ENCODE measurements around the gene HIGD2B. TPM values are rescaled to one million over a fixed set of nuclear protein-coding genes. Genes with fewer than 3 reads are reported as not detected.
A peak's percentile ranks its signal among the peaks of the same experiment; 100 is the strongest.
"Not testable (repeated sequence)": the region's sequence is repeated elsewhere in the genome, so short reads cannot be mapped to it uniquely, and the experiment has no call there.

The HIGD2B gene
- polyA plus RNA-seq, 1 experiment, result not detected

GRCh38 chr15:72724028-72724427 is 38.0 kb upstream of the HIGD2B start:
- ChIA-PET POLR2A (no interaction called here), CTCF (interaction anchor here (0.9 to 4.1 kb wide), 5 partner anchors 7 to 358 kb away, joined by 3 to 39 read pairs (median 16); no protein-coding TSS in a partner anchor)
- no peak for DNase-seq (ENCODE audit: low read depth)
- no peak for TF ChIP-seq CTCF (IDR thresholded peaks at IDR 0.05; ENCODE audit: insufficient read depth, low read depth, low read length)
- Histone ChIP-seq H3K4me3 (ENCODE audit: low read depth, low read length) (no peak overlapping the region), H3K27me3 (ENCODE audit: control insufficient read depth, insufficient read depth, low read length) (no peaks in the 10 kb centered on the region), H3K36me3 (ENCODE audit: control insufficient read depth, insufficient read depth, low read length) (no peaks in the 10 kb centered on the region; the same call in none of the 2 replicates)

GRCh38 chr15:72722071-72722696 is 36.2 kb upstream of the HIGD2B start:
- Histone ChIP-seq H3K36me3 (ENCODE audit: control insufficient read depth, insufficient read depth, low read length) (no peaks in the 10 kb centered on the region; the same call in none of the 2 replicates), H3K4me3 (ENCODE audit: low read depth, low read length) (no peak overlapping the region), H3K27me3 (ENCODE audit: control insufficient read depth, insufficient read depth, low read length) (no peaks in the 10 kb centered on the region)
- ChIA-PET CTCF (interaction anchor here (0.5 to 4.1 kb wide), 27 partner anchors 8 to 552 kb away, joined by 3 to 39 read pairs (median 4); partner anchors contain the start of genes BBS4 and HIGD2B), POLR2A (no interaction called here)
- DNase-seq (ENCODE audit: low read depth), result no peak
- peak; percentile 78 for TF ChIP-seq CTCF (IDR thresholded peaks at IDR 0.05; ENCODE audit: insufficient read depth, low read depth, low read length)

GRCh38 chr15:72708551-72709303 is 22.7 kb upstream of the HIGD2B start:
- H3K4me3 ChIP-seq (ENCODE audit: low read depth, low read length); POLR2A ChIA-PET; DNase-seq (ENCODE audit: low read depth); H3K36me3 ChIP-seq (ENCODE audit: control insufficient read depth, insufficient read depth, low read length); CTCF ChIA-PET; H3K27me3 ChIP-seq (ENCODE audit: control insufficient read depth, insufficient read depth, low read length): not testable (repeated sequence)

- POLR2A ChIA-PET, result no interaction called here
- Histone ChIP-seq H3K4me3 (ENCODE audit: low read depth, low read length) (no peak overlapping the region), H3K36me3 (ENCODE audit: control insufficient read depth, insufficient read depth, low read length) (no peaks in the 10 kb centered on the region), H3K27me3 (ENCODE audit: control insufficient read depth, insufficient read depth, low read length) (no peaks in the 10 kb centered on the region)
- TF ChIP-seq CTCF (IDR thresholded peaks at IDR 0.05; ENCODE audit: insufficient read depth, low read depth, low read length), result no peak
- DNase-seq (ENCODE audit: low read depth), result no peak
- CTCF ChIA-PET, result interaction anchor here (0.7 to 1.5 kb wide), 5 partner anchors 9 to 106 kb away, joined by 3 to 7 read pairs (median 3); partner anchors contain the start of genes BBS4 and HIGD2B
Measured at GRCh38 chr15:72706266-72706665, 20.3 kb upstream of the HIGD2B start.

GRCh38 chr15:72700076-72700475 is 14.1 kb upstream of the HIGD2B start:
- Histone ChIP-seq H3K36me3 (ENCODE audit: control insufficient read depth, insufficient read depth, low read length) (no peaks in the 10 kb centered on the region), H3K4me3 (ENCODE audit: low read depth, low read length) (no peak overlapping the region), H3K27me3 (ENCODE audit: control insufficient read depth, insufficient read depth, low read length) (no peaks in the 10 kb centered on the region)
- no peak for TF ChIP-seq CTCF (IDR thresholded peaks at IDR 0.05; ENCODE audit: insufficient read depth, low read depth, low read length)
- CTCF ChIA-PET, result interaction anchor here (0.8 kb wide), 1 partner anchor 283 kb away, joined by 3 read pairs; no protein-coding TSS in a partner anchor
- POLR2A ChIA-PET, result no interaction called here
- no peak for DNase-seq (ENCODE audit: low read depth)

Data from BJ (cell line).